HepG2 (cell line): Measurements from ENCODE around the gene PTEN. TPM values are rescaled to one million over a fixed set of nuclear protein-coding genes. Genes with fewer than 3 reads are reported as not detected.

Source experiments
- ARNTL ChIP-seq: sonication (generic); formaldehyde crosslinking; IDR thresholded peaks from 2 replicates; pipeline ENCODE4 v1.4.0; 2020; ENCODE audit warnings: mild to moderate bottlenecking, missing genetic modification reagents
- CCDC6 ChIP-seq: sonication (generic); formaldehyde crosslinking; IDR thresholded peaks from 2 replicates; pipeline ENCODE4 v1.8.1; 2022; ENCODE audit warnings: mild to moderate bottlenecking, missing genetic modification reagents, moderate library complexity
- CSRNP2 ChIP-seq: sonication (generic); formaldehyde crosslinking; conservative IDR thresholded peaks from 2 replicates; pipeline ENCODE4 v1.8.0; 2022; ENCODE audit warnings: low read depth, missing genetic modification reagents
- ELK4 ChIP-seq: sonication (generic); formaldehyde crosslinking; IDR thresholded peaks from 2 replicates; pipeline ENCODE4 v1.9.0; 2021; ENCODE audit warnings: missing genetic modification reagents, borderline replicate concordance
- GATAD2A ChIP-seq: IDR thresholded peaks from 2 replicates; pipeline ENCODE4 v1.6.1; 2016
- KAT2B ChIP-seq: fragments of 150-350 bp; IDR thresholded peaks from 2 replicates; pipeline ENCODE4 v1.6.1; 2014; ENCODE audit warnings: low read depth, low read length, borderline replicate concordance
- NFIB ChIP-seq: sonication (generic); formaldehyde crosslinking; IDR thresholded peaks from 2 replicates; pipeline ENCODE4 v1.9.0; 2021; ENCODE audit warnings: missing genetic modification reagents, mild to moderate bottlenecking, borderline replicate concordance
- RFXANK ChIP-seq: IDR thresholded peaks from 2 replicates; pipeline ENCODE4 v1.6.1; 2016
- SOX6 ChIP-seq, 2 experiments: fragments of 450-650 bp in 1 of 2; sonication (generic) in 1 of 2; formaldehyde crosslinking in 1 of 2; IDR thresholded peaks; 2 replicates each; pipeline versions ENCODE4 v1.4.0 to v1.6.1; 2017 to 2020; ENCODE audit warnings: antibody characterized with exemption in 1 of 2, mild to moderate bottlenecking in 1 of 2, missing genetic modification reagents in 1 of 2
- SP140L ChIP-seq: sonication (generic); formaldehyde crosslinking; IDR thresholded peaks from 2 replicates; pipeline ENCODE4 v1.4.0; 2020; ENCODE audit warnings: missing genetic modification reagents, borderline replicate concordance
- TBP ChIP-seq: sonication (generic); formaldehyde crosslinking; IDR thresholded peaks from 2 replicates; pipeline ENCODE4 v1.5.0; 2020; ENCODE audit warnings: missing genetic modification reagents
- TBX3 ChIP-seq: fragments of 450-650 bp; IDR thresholded peaks from 2 replicates; pipeline ENCODE4 v1.6.1; 2017; ENCODE audit warnings: antibody characterized with exemption, mild to moderate bottlenecking, inconsistent platforms, borderline replicate concordance
- ZMYM3 ChIP-seq: sonication (generic); formaldehyde crosslinking; IDR thresholded peaks from 2 replicates; pipeline ENCODE4 v1.5.1; 2020; ENCODE audit warnings: mild to moderate bottlenecking, missing genetic modification reagents
- ZNF234 ChIP-seq: sonication (generic); formaldehyde crosslinking; conservative IDR thresholded peaks from 2 replicates; pipeline ENCODE4 v1.5.1; 2020; ENCODE audit warnings: mild to moderate bottlenecking, missing genetic modification reagents
- ZNF276 ChIP-seq: sonication (generic); formaldehyde crosslinking; IDR thresholded peaks from 2 replicates; pipeline ENCODE4 v1.4.0; 2020; ENCODE audit warnings: mild to moderate bottlenecking, low read depth, missing genetic modification reagents
- ZNF382 ChIP-seq: sonication (generic); formaldehyde crosslinking; IDR thresholded peaks from 2 replicates; pipeline ENCODE4 v1.5.0; 2020; ENCODE audit warnings: missing genetic modification reagents, mild to moderate bottlenecking, borderline replicate concordance
- ZNF468 ChIP-seq: sonication (generic); formaldehyde crosslinking; IDR thresholded peaks from 2 replicates; pipeline ENCODE4 v1.8.0; 2022; ENCODE audit warnings: mild to moderate bottlenecking, moderate library complexity, missing genetic modification reagents
- ZNF577 ChIP-seq: sonication (generic); formaldehyde crosslinking; IDR thresholded peaks from 2 replicates; pipeline ENCODE4 v1.4.0; 2020; ENCODE audit warnings: mild to moderate bottlenecking, low read depth, missing genetic modification reagents, borderline replicate concordance
- ZNF598 ChIP-seq: sonication (generic); formaldehyde crosslinking; IDR thresholded peaks from 2 replicates; pipeline ENCODE4 v1.5.1; 2020; ENCODE audit warnings: mild to moderate bottlenecking, missing genetic modification reagents, borderline replicate concordance
- ZNF768 ChIP-seq: sonication (generic); formaldehyde crosslinking; IDR thresholded peaks from 2 replicates; pipeline ENCODE4 v1.4.0; 2020; ENCODE audit warnings: missing genetic modification reagents
- ZNF816 ChIP-seq: sonication (generic); formaldehyde crosslinking; IDR thresholded peaks from 2 replicates; pipeline ENCODE4 v1.8.0; 2022; ENCODE audit warnings: missing genetic modification reagents, mild to moderate bottlenecking, borderline replicate concordance
- polyA plus RNA-seq, 8 experiments: library from polyadenylated mRNA; depleted of rRNA in 3 of 8; stranded (reverse) in 7 of 8; unstranded in 1 of 8; fragments of >200 nt; fragmentation: Illumina TruSeq in 4 of 8; extraction: Trizol in 4 of 8; gene quantifications; 2 replicates each; pipeline versions ENCODE4 v1.2.1 to v1.2.3, GENCODE V29; 2011 to 2016; ENCODE audit warnings: low read depth in 4 of 8, missing spikeins in 1 of 8, mixed read lengths in 1 of 8; ENCODE audit not compliant: insufficient read depth in 1 of 8
- total RNA-seq, 5 experiments: library from RNA; depleted of rRNA; stranded (reverse); fragments of >200 nt; fragmentation: Illumina TruSeq; extraction: Trizol; gene quantifications; 2 replicates each; pipeline ENCODE4 v1.2.3, GENCODE V29; 2016; ENCODE audit warnings: low read depth in 1 of 5

Gene PTEN
- total and polyA plus RNA-seq, 2 of the 13 experiments (the other 11 are each of a cell fraction or from before 2014, with no cell fraction given), result 30.3 to 61.3 TPM

DNA sequence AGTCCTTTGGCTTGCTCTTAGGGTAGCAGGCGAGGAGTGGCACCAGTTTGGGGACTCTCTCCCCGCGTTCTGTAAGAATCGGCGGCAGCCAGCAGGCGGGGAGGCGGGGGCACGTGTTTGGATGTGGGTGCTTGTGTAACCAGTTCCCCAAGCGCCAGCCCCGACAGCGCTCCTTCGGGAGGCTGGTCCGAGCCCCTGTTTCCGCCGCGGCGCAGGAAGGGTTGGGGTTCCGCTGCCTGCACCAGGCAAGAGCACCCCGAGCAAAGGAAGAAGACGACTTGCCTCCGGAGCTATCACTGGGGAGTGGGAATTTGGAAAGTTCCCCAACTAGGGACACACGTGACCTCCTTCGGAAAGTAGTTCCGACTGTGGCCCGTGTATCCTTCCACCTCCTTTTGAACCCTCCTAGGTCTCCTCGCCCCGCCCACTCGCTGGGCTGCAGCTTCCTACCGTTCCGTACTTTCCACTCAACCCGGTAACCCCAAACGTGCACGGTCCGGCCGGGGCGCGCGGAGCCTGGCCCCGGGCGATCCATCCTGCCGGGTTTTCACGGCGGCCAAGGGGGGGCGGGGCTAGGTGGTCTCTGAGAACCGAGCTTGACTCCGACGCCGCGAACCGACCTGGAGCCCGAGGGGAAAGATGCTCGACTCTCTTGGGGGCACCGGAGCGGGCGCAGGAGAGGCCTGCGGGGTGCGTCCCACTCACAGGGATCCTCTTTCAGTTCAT is 1.3 kb upstream of the PTEN start (continued):
- TF ChIP-seq CSRNP2 (CRISPR knock-in tag) (no peak), ZNF276 (CRISPR knock-in tag) (0 out of 2 replicates have a peak, but pooled peaks have one; percentile 45), TBX3 (0 out of 2 replicates have a peak, but pooled peaks have one; percentile 17), ZNF468 (CRISPR knock-in tag) (no peak), GATAD2A (CRISPR knock-in tag) (peak; percentile 86), ZNF816 (CRISPR knock-in tag) (no peak; the same call in 1 of the 2 replicates), TBP (CRISPR knock-in tag) (0 out of 2 replicates have a peak, but pooled peaks have one; percentile 54), ZNF234 (no peak; the same call in 1 of the 2 replicates), ARNTL (CRISPR knock-in tag) (peak; percentile 98), KAT2B (no peak), ZMYM3 (CRISPR knock-in tag) (peak; percentile 85), ZNF598 (CRISPR knock-in tag) (peak; percentile 91; the same call in 1 of the 2 replicates), SOX6 (IDR thresholded peaks at IDR 0.05) (no peak), SOX6 (CRISPR knock-in tag; IDR thresholded peaks at IDR 0.05) (peak; percentile 83; the same call in 1 of the 2 replicates), NFIB (CRISPR knock-in tag) (no peak), ZNF382 (CRISPR knock-in tag) (no peak), CCDC6 (peak; percentile 96), ZNF768 (CRISPR knock-in tag) (peak; percentile 76), ZNF577 (CRISPR knock-in tag) (no peak), RFXANK (CRISPR knock-in tag) (no peak), ELK4 (CRISPR knock-in tag) (no peak), SP140L (CRISPR knock-in tag) (peak; percentile 49; the same call in 1 of the 2 replicates)
